Medulla oblongata (tissue), 1 donor: ENCODE results near the gene VN1R4.
"Not testable (repeated sequence)": the region's sequence is repeated elsewhere in the genome, so short reads cannot be mapped to it uniquely, and the experiment has no call there.

Experiments
- DNase-seq: peaks from one replicate; pipeline ENCODE4 v3.0.0-alpha.2; 2015; ENCODE audit errors: extremely low spot score

Gene VN1R4

GRCh38 chr19:53267623-53268022, at the start of gene VN1R4:
Gene VN1R4 (minus strand): TSS chr19:53267723. CDS start chr19:53267665, 58 bp downstream.
- DNase-seq: not testable (repeated sequence)

GRCh38 chr19:53311897-53312296, 44.4 kb upstream of the VN1R4 start:
- no peak for DNase-seq

- no peak for DNase-seq
These were observed 43.5 kb upstream of the VN1R4 start for GRCh38 chr19:53311044-53311443.

- peak; percentile 12 for DNase-seq
These were observed 40.9 kb upstream of the VN1R4 start for GRCh38 chr19:53308339-53308811.

GRCh38 chr19:53301341-53301740, 33.8 kb upstream of the VN1R4 start:
- DNase-seq: not testable (repeated sequence)

GRCh38 chr19:53294786-53295441, 27.4 kb upstream of the VN1R4 start:
- no peak for DNase-seq

- DNase-seq: no peak
These were observed 23.4 kb upstream of the VN1R4 start for GRCh38 chr19:53290758-53291549.

- no peak for DNase-seq
These were observed 17.6 kb upstream of the VN1R4 start for GRCh38 chr19:53285087-53285486.

GRCh38 chr19:53281947-53282346, 14.4 kb upstream of the VN1R4 start:
- DNase-seq: not testable (repeated sequence)

GRCh38 chr19:53275480-53275879, 8.0 kb upstream of the VN1R4 start:
- DNase-seq: no peak

- DNase-seq: no peak
These were observed 4.5 kb upstream of the VN1R4 start for GRCh38 chr19:53272044-53272443.

- DNase-seq: not testable (repeated sequence)
These were observed 2.3 kb upstream of the VN1R4 start for GRCh38 chr19:53269861-53270260.

GRCh38 chr19:53257715-53258342, 9.7 kb downstream of the VN1R4 start, which contains the start of gene VN1R2:
Gene VN1R2 (plus strand): TSS chr19:53258292. CDS start chr19:53258376, 84 bp downstream.
- DNase-seq: not testable (repeated sequence)

GRCh38 chr19:53254411-53255341, 12.8 kb downstream of the VN1R4 start, which contains the start of gene ZNF677:
Gene ZNF677 (minus strand): TSS chr19:53254873. CDS start chr19:53251550, 3,323 bp downstream.
- DNase-seq: peak; percentile 94

GRCh38 chr19:53246498-53246897, 21.0 kb downstream of the VN1R4 start:
- no peak for DNase-seq

GRCh38 chr19:53237114-53237777, 30.3 kb downstream of the VN1R4 start:
- DNase-seq: no peak

GRCh38 chr19:53224606-53225005, 42.9 kb downstream of the VN1R4 start:
- DNase-seq: no peak

GRCh38 chr19:53222716-53223115, 44.8 kb downstream of the VN1R4 start:
- DNase-seq: not testable (repeated sequence)
